Measurements from ENCODE around the gene RPP25. TPM values are rescaled to one million over a fixed set of nuclear protein-coding genes. Genes with fewer than 3 reads are reported as not detected.

RPP25 gene
- total and polyA plus RNA-seq, 2 of the 13 experiments (the other 11 are each of a cell fraction or from before 2014, with no cell fraction given): 0.05 to 0.11 TPM

GRCh38 chr15:74995779-74996765, 39.5 kb upstream of the RPP25 start:
- H3K4me3 ChIP-seq (replicated peaks in 1 of 3; ENCODE audit: insufficient read depth in 1 of 3, low read depth in 2 of 3, low read length in 3 of 3): peak overlapping the region; percentile 79 to 96 (median 95)
- peak overlapping the region; percentile 96 for H3K4me2 ChIP-seq (ENCODE audit: low read depth, low read length)
- no peaks in the 10 kb centered on the region for H3K27me3 ChIP-seq (ENCODE audit: control insufficient read depth in 1 of 2, insufficient read depth in 2 of 2, low read length in 2 of 2)
- intact Hi-C loops (cut with micrococcal nuclease; ENCODE audit: unreplicated experiment) (no loop called here), in situ Hi-C loops (cut with HindIII; ENCODE audit: extremely low pct_ligation_motif_present, low pct_unique_long_range_greater_than_20kb) (no loop called here)
- no peaks in the 10 kb centered on the region for H3K36me3 ChIP-seq (replicated peaks in 1 of 2; ENCODE audit: control insufficient read depth in 1 of 2, insufficient read depth in 2 of 2, low read length in 2 of 2)
- no peak for FAIRE-seq
- TSS peak; percentile 49 for BruUV-seq (replicated peaks)
- peak overlapping the region; percentile 71 for H3K27ac ChIP-seq (ENCODE audit: extremely low read length, insufficient read depth, low read length)
- peaks cover 21% of the 10 kb centered on the region for H3K4me1 ChIP-seq (ENCODE audit: insufficient read depth, low read length)
- H3K9ac ChIP-seq (ENCODE audit: insufficient read depth, low read depth, low read length): peak overlapping the region; percentile 62
- no peak overlapping the region for H2AFZ ChIP-seq (ENCODE audit: low read length)
- H3K9me3 ChIP-seq (ENCODE audit: low read length): no peaks in the 10 kb centered on the region
- peak; percentile 88 for ATAC-seq
- WGBS (ENCODE audit: low lambda C conversion rate): 7% methylated on average over 24 of the region's 42 CpGs
- peaks cover 19% of the 10 kb centered on the region for H3K79me2 ChIP-seq (ENCODE audit: insufficient read depth, low read length)
- H4K20me1 ChIP-seq (ENCODE audit: insufficient read depth, low read length): no peaks in the 10 kb centered on the region; the same call in 1 of the 2 replicates
- DNase-seq (ENCODE audit: low spot score): peak; percentile 50
- CTCF ChIA-PET (ENCODE audit: low intra/inter-chr PET ratio, low total read pairs): no interaction called here
- POLR2A ChIA-PET: interaction anchor here (0.9 to 2.1 kb wide), 6 partner anchors 7 to 373 kb away, joined by 3 to 17 read pairs (median 6); partner anchors contain the start of genes COX5A, FAM219B, MAN2C1 and PPCDC
- TF ChIP-seq GABPA (IDR thresholded peaks at IDR 0.05; ENCODE audit: low read depth, low read length) (no peak), GABPA (CRISPR knock-in tag; IDR thresholded peaks at IDR 0.05; ENCODE audit: low read depth) (no peak), RNF219 (CRISPR knock-in tag; IDR thresholded peaks at IDR 0.05) (no peak), GATA4 (IDR thresholded peaks at IDR 0.05; ENCODE audit: borderline replicate concordance, low read depth) (no peak), PITX1 (CRISPR knock-in tag; IDR thresholded peaks at IDR 0.05) (peak; percentile 57; the same call in 1 of the 2 replicates), ZNF350 (CRISPR knock-in tag; IDR thresholded peaks at IDR 0.05; ENCODE audit: borderline replicate concordance, low read depth) (no peak), ZBTB8A (CRISPR knock-in tag; IDR thresholded peaks at IDR 0.05; ENCODE audit: borderline replicate concordance, low read depth) (0 out of 2 replicates have a peak, but pooled peaks have one; percentile 30), SRY (CRISPR knock-in tag; IDR thresholded peaks at IDR 0.05) (no peak), POLR2G (IDR thresholded peaks at IDR 0.05; ENCODE audit: low read depth, low read length) (no peak), GZF1 (CRISPR knock-in tag; IDR thresholded peaks at IDR 0.05) (peak; percentile 30; the same call in 1 of the 2 replicates), ZNF382 (CRISPR knock-in tag; IDR thresholded peaks at IDR 0.05; ENCODE audit: borderline replicate concordance) (no peak), HNRNPL (IDR thresholded peaks at IDR 0.05; ENCODE audit: low read depth, low read length) (no peak), ZNF678 (CRISPR knock-in tag; IDR thresholded peaks at IDR 0.05) (no peak), NCOA5 (CRISPR knock-in tag; IDR thresholded peaks at IDR 0.05) (no peak), ARID3A (IDR thresholded peaks at IDR 0.05; ENCODE audit: low read depth, low read length) (no peak), WIZ (CRISPR knock-in tag; IDR thresholded peaks at IDR 0.05) (0 out of 2 replicates have a peak, but pooled peaks have one; percentile 35), MXI1 (IDR thresholded peaks at IDR 0.05; ENCODE audit: borderline replicate concordance, low read depth, low read length) (0 out of 3 replicates have a peak, but pooled peaks have one; percentile 11), ZBTB34 (CRISPR knock-in tag; IDR thresholded peaks at IDR 0.05) (no peak), POGZ (CRISPR knock-in tag; IDR thresholded peaks at IDR 0.05) (no peak)

All from HepG2 (cell line).